Activated T-helper 2 cell treated with anti-CD3 and anti-CD28 coated beads, Interferon-gamma antibody, Interleukin-2, Interleukin-4, amounts not matched to agents 10 μg/mL and 5 μg/mL and 100 μg/mL, durations not matched to agents 14 hours and 24 hours and 36 hours (primary cell): ENCODE results near the gene PCDHGA8. TPM values are rescaled to one million over a fixed set of nuclear protein-coding genes. Genes with fewer than 3 reads are reported as not detected.
"Not testable (repeated sequence)": the region's sequence is repeated elsewhere in the genome, so short reads cannot be mapped to it uniquely, and the experiment has no call there.

ENCODE experiments used
- DNase-seq: peaks from one replicate; pipeline ENCODE4 v3.0.0; 2021; ENCODE audit warnings: low spot score
- H3K27ac Mint-ChIP-seq: one replicate; pipeline ENCODE4 v1.8.0; 2021; ENCODE audit warnings: mixed read lengths
- H3K27me3 Mint-ChIP-seq: one replicate; pipeline ENCODE4 v1.8.0; 2021; ENCODE audit warnings: low read depth, mixed read lengths
- H3K36me3 Mint-ChIP-seq: one replicate; pipeline ENCODE4 v1.8.0; 2021; ENCODE audit warnings: low read depth, mixed read lengths
- H3K4me1 Mint-ChIP-seq: one replicate; pipeline ENCODE4 v1.8.0; 2021; ENCODE audit warnings: low read depth, mixed read lengths
- H3K4me3 Mint-ChIP-seq: one replicate; pipeline ENCODE4 v1.8.0; 2021; ENCODE audit warnings: low read depth, mild to moderate bottlenecking, moderate library complexity, mixed read lengths
- H3K9me3 Mint-ChIP-seq: one replicate; pipeline ENCODE4 v1.8.0; 2021; ENCODE audit warnings: mixed read lengths
- intact Hi-C: fragments of 100-400 bp; cut with micrococcal nuclease; formaldehyde crosslinking; loops from one replicate; pipeline ENCODE4 v1.15.1; 2023
- total RNA-seq: library from RNA; stranded (reverse); gene quantifications from 2 replicates; pipeline ENCODE4 v1.2.3, GENCODE V29; 2022

PCDHGA8 gene
- total RNA-seq, 1 donor from 2014 or later, result 0.07 TPM

DNA sequence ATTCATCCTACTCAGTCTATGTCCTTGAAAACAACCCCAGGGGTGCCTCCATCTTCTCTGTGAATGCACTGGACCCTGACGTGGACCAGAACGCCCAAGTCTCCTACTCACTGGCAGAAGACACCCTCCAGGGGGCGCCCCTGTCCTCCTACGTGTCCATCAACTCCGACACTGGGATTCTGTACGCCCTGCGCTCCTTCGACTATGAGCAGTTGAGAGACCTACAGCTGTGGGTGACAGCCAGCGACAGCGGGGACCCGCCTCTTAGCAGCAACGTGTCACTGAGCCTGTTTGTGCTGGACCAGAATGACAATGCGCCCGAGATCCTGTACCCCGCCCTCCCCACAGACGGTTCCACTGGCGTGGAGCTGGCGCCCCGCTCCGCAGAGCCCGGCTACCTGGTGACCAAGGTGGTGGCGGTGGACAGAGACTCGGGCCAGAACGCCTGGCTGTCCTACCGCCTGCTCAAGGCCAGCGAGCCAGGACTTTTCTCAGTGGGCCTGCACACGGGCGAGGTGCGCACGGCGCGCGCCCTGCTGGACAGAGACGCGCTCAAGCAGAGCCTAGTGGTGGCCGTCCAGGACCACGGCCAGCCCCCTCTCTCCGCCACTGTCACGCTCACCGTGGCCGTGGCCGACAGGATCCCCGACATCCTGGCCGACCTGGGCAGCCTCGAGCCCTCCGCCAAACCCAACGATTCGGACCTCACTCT is 16.8 kb upstream of the PCDHGA8 start:
- DNase-seq, H3K4me1 Mint-ChIP-seq, H3K36me3 Mint-ChIP-seq, H3K4me3 Mint-ChIP-seq, intact Hi-C loops, H3K27me3 Mint-ChIP-seq, H3K27ac Mint-ChIP-seq: not testable (repeated sequence)
- H3K9me3 Mint-ChIP-seq, result peaks cover 46% of the 10 kb centered on the region

DNA sequence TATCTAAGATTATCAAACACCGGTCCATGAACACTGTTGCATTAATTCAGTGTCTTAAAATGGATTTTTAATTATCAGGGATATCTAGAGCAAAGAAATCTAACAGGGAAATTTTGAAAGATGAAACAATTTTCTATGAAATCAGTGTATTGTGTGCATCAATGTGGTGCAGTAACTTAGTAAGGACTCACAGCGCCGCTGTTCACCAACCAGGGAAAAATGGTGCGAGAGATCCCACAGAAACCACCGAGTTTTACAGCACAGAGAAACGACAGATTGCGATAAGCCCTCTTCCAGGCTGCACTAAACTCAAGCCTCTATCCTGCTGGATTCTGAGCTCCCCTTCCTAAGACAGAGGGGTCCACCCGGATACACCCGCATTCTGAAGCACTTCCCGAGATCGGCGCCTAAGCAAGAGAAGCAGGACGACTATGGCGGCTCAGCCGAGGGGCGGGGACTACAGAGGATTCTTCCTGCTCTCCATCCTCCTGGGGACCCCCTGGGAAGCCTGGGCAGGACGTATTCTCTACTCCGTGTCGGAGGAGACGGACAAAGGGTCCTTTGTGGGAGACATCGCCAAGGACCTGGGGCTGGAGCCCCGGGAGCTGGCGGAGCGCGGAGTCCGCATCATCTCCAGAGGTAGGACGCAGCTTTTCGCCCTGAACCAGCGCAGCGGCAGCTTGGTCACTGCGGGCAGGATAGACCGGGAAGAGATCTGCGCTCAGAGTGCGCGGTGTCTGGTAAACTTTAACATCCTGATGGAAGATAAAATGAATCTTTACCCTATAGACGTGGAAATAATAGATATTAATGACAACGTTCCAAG is 9.8 kb upstream of the PCDHGA8 start, which contains the start of gene PCDHGA7:
TSS of gene PCDHGA7 (plus strand) at position 274 of the 826 bp plus-strand sequence. CDS start at position 432, 158 bp downstream.
- DNase-seq, result no peak
- Mint-ChIP-seq H3K9me3 (peaks cover 38% of the 10 kb centered on the region), H3K27me3 (peaks cover 11% of the 10 kb centered on the region), H3K27ac (no peak within 1 kb of the TSS), H3K4me1 (no peaks in the 10 kb centered on the region), H3K36me3 (no peaks in the 10 kb centered on the region), H3K4me3 (peak within 1 kb of the TSS; percentile 75)
- intact Hi-C loops, result no loop called here

GRCh38 chr5:141383345-141383744 is 9.1 kb upstream of the PCDHGA8 start:
- intact Hi-C loops, result no loop called here
- DNase-seq, result no peak
- Mint-ChIP-seq H3K36me3 (no peaks in the 10 kb centered on the region), H3K27ac (no peak overlapping the region), H3K27me3 (peaks cover 13% of the 10 kb centered on the region), H3K4me1 (no peaks in the 10 kb centered on the region), H3K9me3 (peaks cover 41% of the 10 kb centered on the region), H3K4me3 (peak overlapping the region; percentile 75)

DNA sequence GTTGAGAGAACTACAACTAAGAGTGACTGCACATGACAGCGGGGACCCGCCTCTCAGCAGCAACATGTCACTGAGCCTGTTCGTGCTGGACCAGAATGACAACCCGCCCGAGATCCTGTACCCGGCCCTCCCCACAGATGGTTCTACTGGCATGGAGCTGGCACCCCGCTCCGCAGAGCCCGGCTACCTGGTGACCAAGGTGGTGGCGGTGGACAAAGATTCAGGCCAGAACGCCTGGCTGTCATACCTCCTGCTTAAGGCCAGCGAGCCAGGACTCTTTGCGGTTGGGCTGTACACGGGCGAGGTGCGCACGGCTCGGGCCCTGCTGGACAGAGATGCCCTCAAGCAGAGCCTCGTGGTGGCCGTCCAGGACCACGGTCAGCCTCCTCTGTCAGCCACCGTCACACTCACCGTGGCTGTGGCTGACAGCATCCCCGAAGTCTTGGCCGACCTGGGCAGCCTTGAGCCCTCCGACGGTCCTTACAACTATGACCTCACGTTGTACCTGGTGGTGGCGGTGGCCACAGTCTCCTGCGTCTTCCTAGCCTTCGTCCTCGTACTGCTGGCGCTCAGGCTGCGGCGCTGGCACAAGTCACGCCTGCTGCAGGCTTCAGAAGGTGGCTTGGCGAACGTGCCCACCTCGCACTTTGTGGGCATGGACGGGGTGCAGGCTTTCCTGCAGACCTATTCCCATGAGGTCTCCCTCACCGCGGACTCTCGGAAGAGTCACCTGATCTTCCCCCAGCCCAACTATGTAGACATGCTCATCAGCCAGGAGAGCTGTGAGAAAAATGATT is 7.8 kb upstream of the PCDHGA8 start:
- Mint-ChIP-seq H3K36me3 (no peaks in the 10 kb centered on the region), H3K4me1 (no peaks in the 10 kb centered on the region), H3K27ac (no peak overlapping the region), H3K9me3 (peaks cover 46% of the 10 kb centered on the region), H3K4me3 (no peak overlapping the region), H3K27me3 (peaks cover 16% of the 10 kb centered on the region)
- intact Hi-C loops, result no loop called here
- DNase-seq, result no peak

DNA sequence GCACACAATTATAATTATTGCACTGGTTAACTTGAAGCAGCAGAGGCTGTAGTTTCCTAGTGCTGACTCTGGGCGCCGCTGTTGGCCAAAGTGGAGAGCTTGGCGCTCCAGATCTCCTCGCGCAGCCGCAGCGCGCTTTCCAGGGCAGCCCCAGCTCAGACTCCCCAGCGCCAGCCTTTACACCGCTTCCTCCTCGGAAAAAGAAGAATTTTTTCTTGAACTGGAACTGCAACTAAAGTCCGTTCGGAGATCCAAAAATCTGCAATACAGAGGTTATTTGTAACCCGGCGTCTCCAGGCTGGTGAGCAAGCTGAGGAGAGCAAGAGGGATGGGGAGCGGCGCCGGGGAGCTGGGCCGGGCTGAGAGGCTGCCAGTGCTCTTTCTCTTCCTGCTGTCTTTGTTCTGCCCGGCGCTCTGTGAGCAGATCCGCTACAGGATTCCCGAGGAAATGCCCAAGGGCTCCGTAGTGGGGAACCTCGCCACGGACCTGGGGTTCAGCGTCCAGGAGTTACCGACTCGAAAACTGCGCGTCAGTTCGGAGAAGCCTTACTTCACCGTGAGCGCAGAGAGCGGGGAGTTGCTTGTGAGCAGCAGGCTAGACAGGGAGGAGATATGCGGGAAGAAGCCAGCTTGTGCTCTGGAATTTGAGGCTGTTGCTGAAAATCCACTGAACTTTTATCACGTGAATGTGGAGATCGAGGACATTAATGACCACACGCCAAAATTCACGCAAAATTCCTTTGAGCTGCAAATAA is 4.7 kb upstream of the PCDHGA8 start, which contains the start of gene PCDHGB4:
TSS of gene PCDHGB4 (plus strand) at position 142 of the 755 bp plus-strand sequence. CDS start at position 329, 187 bp downstream.
- Mint-ChIP-seq H3K27me3 (peaks cover 20% of the 10 kb centered on the region), H3K9me3 (peaks cover 55% of the 10 kb centered on the region), H3K4me3 (peak within 1 kb of the TSS; percentile 37)
- H3K4me1 Mint-ChIP-seq, DNase-seq, intact Hi-C loops, H3K36me3 Mint-ChIP-seq, H3K27ac Mint-ChIP-seq: not testable (repeated sequence)

- peaks cover 3% of the 10 kb centered on the region for H3K36me3 Mint-ChIP-seq
- H3K4me3 Mint-ChIP-seq, result no peak overlapping the region
- H3K9me3 Mint-ChIP-seq, result peaks cover 53% of the 10 kb centered on the region
- H3K4me1 Mint-ChIP-seq, result no peaks in the 10 kb centered on the region
- intact Hi-C loops, result no loop called here
- no peak overlapping the region for H3K27ac Mint-ChIP-seq
- H3K27me3 Mint-ChIP-seq, result peaks cover 16% of the 10 kb centered on the region
- DNase-seq, result no peak
Observed at GRCh38 chr5:141388661-141389060, 3.8 kb upstream of the PCDHGA8 start.

DNA sequence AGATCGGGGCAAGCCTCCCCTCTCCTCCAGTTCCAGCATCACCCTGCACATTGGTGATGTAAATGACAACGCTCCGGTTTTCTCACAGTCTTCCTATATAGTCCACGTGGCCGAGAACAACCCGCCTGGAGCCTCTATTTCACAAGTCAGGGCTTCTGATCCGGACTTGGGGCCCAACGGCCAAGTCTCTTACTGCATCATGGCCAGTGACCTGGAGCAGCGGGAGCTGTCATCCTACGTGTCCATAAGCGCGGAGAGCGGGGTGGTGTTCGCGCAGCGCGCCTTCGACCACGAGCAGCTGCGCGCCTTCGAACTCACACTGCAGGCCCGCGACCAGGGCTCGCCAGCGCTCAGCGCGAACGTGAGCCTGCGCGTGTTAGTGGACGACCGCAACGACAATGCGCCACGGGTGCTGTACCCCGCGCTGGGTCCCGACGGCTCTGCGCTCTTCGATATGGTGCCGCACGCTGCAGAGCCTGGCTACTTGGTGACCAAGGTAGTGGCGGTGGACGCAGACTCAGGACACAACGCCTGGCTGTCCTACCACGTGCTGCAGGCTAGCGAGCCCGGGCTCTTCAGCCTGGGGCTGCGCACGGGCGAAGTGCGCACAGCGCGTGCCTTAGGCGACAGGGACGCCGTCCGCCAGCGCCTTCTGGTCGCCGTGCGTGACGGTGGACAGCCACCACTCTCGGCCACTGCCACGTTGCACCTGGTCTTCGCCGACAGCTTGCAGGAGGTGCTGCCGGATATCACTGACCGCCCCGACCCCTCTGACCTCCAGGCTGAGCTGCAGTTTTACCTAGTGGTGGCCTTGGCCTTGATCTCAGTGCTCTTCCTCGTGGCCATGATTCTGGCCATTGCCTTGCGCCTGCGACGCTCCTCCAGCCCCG is 3.0 kb upstream of the PCDHGA8 start:
- intact Hi-C loops, result no loop called here
- Mint-ChIP-seq H3K27me3 (peaks cover 15% of the 10 kb centered on the region), H3K4me3 (no peak overlapping the region), H3K36me3 (peaks cover 3% of the 10 kb centered on the region), H3K9me3 (peaks cover 56% of the 10 kb centered on the region), H3K4me1 (no peaks in the 10 kb centered on the region), H3K27ac (no peak overlapping the region)
- DNase-seq, result no peak

DNA sequence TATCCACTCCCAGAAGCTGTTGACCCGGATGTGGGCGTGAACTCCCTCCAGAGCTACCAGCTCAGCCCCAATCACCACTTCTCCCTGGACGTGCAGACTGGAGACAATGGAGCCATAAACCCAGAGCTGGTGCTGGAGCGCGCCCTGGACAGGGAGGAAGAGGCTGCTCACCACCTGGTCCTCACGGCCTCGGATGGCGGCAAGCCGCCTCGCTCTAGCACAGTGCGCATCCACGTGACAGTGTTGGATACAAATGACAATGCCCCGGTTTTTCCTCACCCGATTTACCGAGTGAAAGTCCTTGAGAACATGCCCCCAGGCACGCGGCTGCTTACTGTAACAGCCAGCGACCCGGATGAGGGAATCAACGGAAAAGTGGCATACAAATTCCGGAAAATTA is 834 bp downstream of the PCDHGA8 start:
- Mint-ChIP-seq H3K9me3 (peaks cover 40% of the 10 kb centered on the region), H3K4me3 (no peak overlapping the region), H3K27me3 (peaks cover 14% of the 10 kb centered on the region), H3K4me1 (no peaks in the 10 kb centered on the region), H3K27ac (no peak overlapping the region), H3K36me3 (peaks cover 3% of the 10 kb centered on the region)
- intact Hi-C loops, result no loop called here
- DNase-seq, result no peak

DNA sequence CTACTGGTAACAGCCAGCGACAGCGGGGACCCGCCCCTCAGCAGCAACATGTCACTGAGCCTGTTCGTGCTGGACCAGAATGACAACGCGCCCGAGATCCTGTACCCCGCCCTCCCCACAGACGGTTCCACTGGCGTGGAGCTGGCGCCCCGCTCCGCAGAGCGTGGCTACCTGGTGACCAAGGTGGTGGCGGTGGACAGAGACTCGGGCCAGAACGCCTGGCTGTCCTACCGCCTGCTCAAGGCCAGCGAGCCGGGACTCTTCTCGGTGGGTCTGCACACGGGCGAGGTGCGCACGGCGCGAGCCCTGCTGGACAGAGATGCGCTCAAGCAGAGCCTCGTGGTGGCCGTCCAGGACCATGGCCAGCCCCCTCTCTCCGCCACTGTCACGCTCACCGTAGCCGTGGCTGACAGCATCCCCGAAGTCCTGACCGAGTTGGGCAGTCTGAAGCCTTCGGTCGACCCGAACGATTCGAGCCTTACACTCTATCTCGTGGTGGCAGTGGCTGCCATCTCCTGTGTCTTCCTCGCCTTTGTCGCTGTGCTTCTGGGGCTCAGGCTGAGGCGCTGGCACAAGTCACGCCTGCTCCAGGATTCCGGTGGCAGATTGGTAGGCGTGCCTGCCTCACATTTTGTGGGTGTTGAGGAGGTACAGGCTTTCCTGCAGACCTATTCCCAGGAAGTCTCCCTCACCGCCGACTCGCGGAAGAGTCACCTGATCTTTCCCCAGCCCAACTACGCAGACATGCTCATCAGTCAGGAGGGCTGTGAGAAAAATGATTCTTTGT is 2.2 kb downstream of the PCDHGA8 start:
- H3K27ac Mint-ChIP-seq, H3K4me1 Mint-ChIP-seq, H3K4me3 Mint-ChIP-seq, H3K36me3 Mint-ChIP-seq, intact Hi-C loops, DNase-seq: not testable (repeated sequence)
- Mint-ChIP-seq H3K27me3 (peaks cover 19% of the 10 kb centered on the region), H3K9me3 (peaks cover 37% of the 10 kb centered on the region)

GRCh38 chr5:141397756-141398551 is 5.5 kb downstream of the PCDHGA8 start, which contains the start of gene PCDHGB5:
TSS of gene PCDHGB5 (plus strand) at chr5:141397947. CDS start at chr5:141398128, 181 bp downstream.
- peak; percentile 31 for DNase-seq
- Mint-ChIP-seq H3K27me3 (peaks cover 22% of the 10 kb centered on the region), H3K9me3 (peaks cover 36% of the 10 kb centered on the region), H3K4me3 (peak within 1 kb of the TSS; percentile 55)
- H3K36me3 Mint-ChIP-seq, H3K4me1 Mint-ChIP-seq, intact Hi-C loops, H3K27ac Mint-ChIP-seq: not testable (repeated sequence)
